OCI-LY7 (cell line): ENCODE measurements around the gene FANCG. TPM values are rescaled to one million over a fixed set of nuclear protein-coding genes. Genes with fewer than 3 reads are reported as not detected.

ENCODE experiments used
- BruUV-seq: library from RNA; stranded (reverse); fragments of 400-500 nt; replicated peaks from 2 replicates; lab custom pipeline; 2021; lab: Mats Ljungman, UMichigan
- CTCF ChIA-PET: fragments of 300-600 bp; sonication (Branson Sonifier 250); formaldehyde crosslinking; loops from one replicate; lab custom pipeline; 2022; ENCODE audit warnings: antibody characterized with exemption; ENCODE audit not compliant: unreplicated experiment; lab: Charles Lee
- POLR2A ChIA-PET: fragments of 300-600 bp; sonication (Branson Sonifier 250); formaldehyde crosslinking; loops from one replicate; lab custom pipeline; 2022; ENCODE audit warnings: antibody characterized with exemption; lab: Charles Lee
- DNase-seq: peaks from one replicate; pipeline ENCODE4 v3.0.0-alpha.2; 2015; ENCODE audit warnings: low spot score
- H2AFZ ChIP-seq: fragments of 200-600 bp; sonication (generic), shearing (Covaris generic); 2 replicates; pipeline ENCODE4 v1.6.1; 2014; ENCODE audit warnings: mild to moderate bottlenecking, antibody characterized with exemption, low read length, moderate library complexity
- H3K27ac ChIP-seq: fragments of 200-600 bp; sonication (generic); 2 replicates; pipeline ENCODE4 v1.5.1; 2014; ENCODE audit warnings: mixed run types, low read depth, mild to moderate bottlenecking, moderate library complexity, low read length, inconsistent platforms; ENCODE audit not compliant: poor library complexity, severe bottlenecking
- H3K36me3 ChIP-seq: fragments of 200-600 bp; sonication (generic); 2 replicates; pipeline ENCODE4 v1.6.1; 2014; ENCODE audit warnings: mild to moderate bottlenecking, antibody characterized with exemption, low read length, moderate library complexity, mixed read lengths; ENCODE audit not compliant: insufficient read depth
- H3K4me1 ChIP-seq: fragments of 200-600 bp; sonication (generic); 2 replicates; pipeline ENCODE4 v1.5.1; 2014; ENCODE audit warnings: mild to moderate bottlenecking, low read length; ENCODE audit not compliant: insufficient read depth, poor library complexity, severe bottlenecking
- H3K4me2 ChIP-seq: fragments of 200-600 bp; sonication (generic); 2 replicates; pipeline ENCODE4 v1.6.1; 2014; ENCODE audit warnings: mild to moderate bottlenecking, low read length
- H3K4me3 ChIP-seq: fragments of 200-600 bp; sonication (generic); 2 replicates; pipeline ENCODE4 v1.5.1; 2014; ENCODE audit warnings: mild to moderate bottlenecking, low read depth, low read length; ENCODE audit not compliant: poor library complexity, severe bottlenecking
- H3K79me2 ChIP-seq: fragments of 200-600 bp; sonication (generic); 2 replicates; pipeline ENCODE4 v1.6.1; 2016; ENCODE audit warnings: low read depth, mild to moderate bottlenecking, low read length, moderate library complexity, mixed read lengths; ENCODE audit not compliant: insufficient read depth
- H3K9me2 ChIP-seq: fragments of 200-600 bp; sonication (generic); 2 replicates; pipeline ENCODE4 v1.6.1; 2016; ENCODE audit warnings: mild to moderate bottlenecking, low read length, mixed read lengths; ENCODE audit not compliant: insufficient read depth
- H3K9me3 ChIP-seq: fragments of 200-600 bp; sonication (generic); 2 replicates; pipeline ENCODE4 v1.6.1; 2014; ENCODE audit warnings: mild to moderate bottlenecking, mixed run types, low read length, mixed read lengths
- H4K20me1 ChIP-seq: fragments of 200-600 bp; sonication (generic); 2 replicates; pipeline ENCODE4 v1.6.1; 2014; ENCODE audit warnings: mild to moderate bottlenecking, antibody characterized with exemption, low read length, moderate library complexity, mixed read lengths; ENCODE audit not compliant: insufficient read depth
- CTCF ChIP-seq: fragments of 200-600 bp; sonication (generic); conservative IDR thresholded peaks from 2 replicates; pipeline ENCODE4 v1.5.1; 2014; ENCODE audit warnings: mild to moderate bottlenecking, antibody characterized with exemption, low read length, moderate library complexity, mixed read lengths
- EZH2phosphoT487 ChIP-seq: fragments of 200-600 bp; sonication (generic); IDR thresholded peaks from 2 replicates; pipeline ENCODE4 v1.6.1; 2018; ENCODE audit warnings: low read depth, borderline replicate concordance, mild to moderate bottlenecking, mixed run types, antibody characterized with exemption, low read length, moderate library complexity, mixed read lengths
- intact Hi-C: fragments of 100-400 bp; cut with micrococcal nuclease; formaldehyde crosslinking; loops from one replicate; pipeline ENCODE4 v1.10.0; 2022; ENCODE audit not compliant: unreplicated experiment
- total RNA-seq, 2 experiments: library from RNA; depleted of rRNA in 1 of 2; stranded (reverse); fragments of >200 nt in 1 of 2; shearing (Covaris generic) in 1 of 2; gene quantifications; 2 replicates each; pipeline ENCODE4 v1.2.3, GENCODE V29; 2014 to 2022

Gene FANCG
- total RNA-seq, 2 experiments from 2014 or later = 85.1 to 121 TPM

DNA sequence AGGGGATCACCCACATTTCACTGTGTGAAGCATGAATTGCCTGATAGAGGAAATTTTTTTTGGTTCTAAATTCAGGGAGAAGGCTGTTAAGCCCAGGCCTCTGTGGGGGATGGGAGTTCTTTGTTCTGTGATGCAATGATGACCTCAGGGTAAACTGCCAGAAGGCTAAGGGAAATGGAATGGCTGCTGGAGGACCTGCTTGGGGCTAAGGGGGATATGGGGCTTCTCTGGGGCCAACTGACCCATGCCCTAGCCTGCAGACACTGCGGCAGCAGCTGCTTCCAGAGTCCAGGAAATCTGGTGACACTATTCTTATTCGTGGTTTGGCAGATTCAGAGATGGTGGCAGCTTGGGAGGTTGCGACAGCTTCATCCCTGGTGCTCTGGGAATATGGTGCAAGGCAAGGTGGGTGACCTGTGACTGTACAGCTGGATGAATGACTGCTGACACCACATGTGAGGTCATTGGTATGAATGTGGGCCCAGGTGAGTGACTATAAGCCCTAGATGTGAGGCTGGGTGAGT, 37.6 kb downstream of the FANCG start:
- Histone ChIP-seq H3K27ac (no peak overlapping the region), H3K4me1 (no peaks in the 10 kb centered on the region), H3K36me3 (0 out of 2 replicates have a peak, but pooled peaks cover 7% of the 10 kb centered on the region), H3K9me2 (no peaks in the 10 kb centered on the region), H3K9me3 (no peaks in the 10 kb centered on the region), H2AFZ (no peak overlapping the region), H3K4me3 (no peak overlapping the region), H3K4me2 (no peak overlapping the region), H3K79me2 (no peaks in the 10 kb centered on the region), H4K20me1 (no peaks in the 10 kb centered on the region)
- ChIA-PET POLR2A (interaction anchor here (0.7 kb wide), 1 partner anchor 9 kb away, joined by 3 read pairs; no protein-coding TSS in a partner anchor), CTCF (no interaction called here)
- no peak for DNase-seq
- intact Hi-C loops = no loop called here
- TF ChIP-seq CTCF = no peak
- TF ChIP-seq EZH2phosphoT487 = no peak
- no TSS peak for BruUV-seq

GRCh38 chr9:35035851-35036701, 43.7 kb downstream of the FANCG start:
- Histone ChIP-seq H3K4me3 (no peak overlapping the region), H3K36me3 (no peaks in the 10 kb centered on the region), H3K27ac (no peak overlapping the region), H4K20me1 (no peaks in the 10 kb centered on the region), H2AFZ (no peak overlapping the region), H3K4me2 (no peak overlapping the region), H3K79me2 (no peaks in the 10 kb centered on the region), H3K4me1 (no peaks in the 10 kb centered on the region), H3K9me3 (no peaks in the 10 kb centered on the region), H3K9me2 (no peaks in the 10 kb centered on the region)
- CTCF ChIA-PET = no interaction called here
- BruUV-seq = no TSS peak
- POLR2A ChIA-PET = no interaction called here
- no peak for DNase-seq
- intact Hi-C loops = no loop called here
- TF ChIP-seq CTCF (no peak), EZH2phosphoT487 (no peak)

DNA sequence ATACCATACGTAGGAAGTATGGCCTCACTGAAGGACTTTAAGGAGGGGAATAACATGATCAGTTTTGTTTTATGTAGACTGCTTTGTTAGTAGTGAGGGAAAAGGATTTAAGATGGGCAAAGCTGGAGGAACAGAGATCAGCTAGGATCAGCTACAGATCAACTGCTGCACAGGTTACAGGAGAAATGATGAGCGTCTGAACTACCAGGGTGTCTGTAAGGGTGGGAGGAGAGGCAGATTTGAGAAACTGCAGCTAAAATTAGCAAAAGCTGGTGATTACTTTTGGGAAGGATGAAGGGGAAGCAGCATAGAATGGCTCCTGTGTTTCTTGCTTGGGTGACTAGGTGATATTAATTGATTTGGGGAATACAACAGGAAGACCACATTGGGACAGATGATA, 46.6 kb downstream of the FANCG start:
- no TSS peak for BruUV-seq
- DNase-seq = no peak
- POLR2A ChIA-PET = interaction anchor here (1.1 kb wide), 1 partner anchor 18 kb away, joined by 3 read pairs; no protein-coding TSS in a partner anchor
- Histone ChIP-seq H3K4me2 (no peak overlapping the region), H3K36me3 (no peaks in the 10 kb centered on the region), H3K9me3 (no peaks in the 10 kb centered on the region), H2AFZ (no peak overlapping the region), H3K4me3 (no peak overlapping the region), H3K27ac (no peak overlapping the region), H3K4me1 (peaks cover 2% of the 10 kb centered on the region), H3K9me2 (no peaks in the 10 kb centered on the region), H3K79me2 (no peaks in the 10 kb centered on the region), H4K20me1 (no peaks in the 10 kb centered on the region)
- intact Hi-C loops = no loop called here
- CTCF ChIA-PET = no interaction called here
- TF ChIP-seq CTCF (no peak), EZH2phosphoT487 (no peak)
